Endothelial cell of hepatic sinusoid (primary cell): ENCODE results near the gene CCR8.

Experiments
- in situ Hi-C: cut with HindIII; loops from 2 replicates; pipeline ENCODE4 v1.10.0; 2017; ENCODE audit warnings: low sequenced_read_pairs

Gene CCR8, protein sequence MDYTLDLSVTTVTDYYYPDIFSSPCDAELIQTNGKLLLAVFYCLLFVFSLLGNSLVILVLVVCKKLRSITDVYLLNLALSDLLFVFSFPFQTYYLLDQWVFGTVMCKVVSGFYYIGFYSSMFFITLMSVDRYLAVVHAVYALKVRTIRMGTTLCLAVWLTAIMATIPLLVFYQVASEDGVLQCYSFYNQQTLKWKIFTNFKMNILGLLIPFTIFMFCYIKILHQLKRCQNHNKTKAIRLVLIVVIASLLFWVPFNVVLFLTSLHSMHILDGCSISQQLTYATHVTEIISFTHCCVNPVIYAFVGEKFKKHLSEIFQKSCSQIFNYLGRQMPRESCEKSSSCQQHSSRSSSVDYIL

DNA sequence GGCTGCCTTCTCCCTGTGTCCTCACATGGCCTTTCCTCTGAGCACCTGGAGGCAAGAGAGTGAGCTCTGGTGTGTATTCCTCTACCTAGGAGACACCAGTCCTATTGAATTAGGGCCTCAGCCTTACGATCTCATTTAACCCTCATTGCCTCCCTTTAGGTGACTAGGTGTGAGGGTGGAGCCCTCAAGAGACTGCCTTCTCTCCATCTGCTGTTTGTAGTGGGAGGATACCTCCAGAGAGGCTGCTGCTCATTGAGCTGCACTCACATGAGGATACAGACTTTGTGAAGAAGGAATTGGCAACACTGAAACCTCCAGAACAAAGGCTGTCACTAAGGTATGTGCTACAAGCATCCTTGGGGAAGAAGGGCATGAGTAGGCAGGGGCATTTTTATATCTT is at the start of gene CCR8:
Gene CCR8, plus strand, starts transcription at position 217 of the 400 bp plus-strand sequence. CDS start 2,623 bp downstream, outside the sequence.
- in situ Hi-C loops, result no loop called here

DNA sequence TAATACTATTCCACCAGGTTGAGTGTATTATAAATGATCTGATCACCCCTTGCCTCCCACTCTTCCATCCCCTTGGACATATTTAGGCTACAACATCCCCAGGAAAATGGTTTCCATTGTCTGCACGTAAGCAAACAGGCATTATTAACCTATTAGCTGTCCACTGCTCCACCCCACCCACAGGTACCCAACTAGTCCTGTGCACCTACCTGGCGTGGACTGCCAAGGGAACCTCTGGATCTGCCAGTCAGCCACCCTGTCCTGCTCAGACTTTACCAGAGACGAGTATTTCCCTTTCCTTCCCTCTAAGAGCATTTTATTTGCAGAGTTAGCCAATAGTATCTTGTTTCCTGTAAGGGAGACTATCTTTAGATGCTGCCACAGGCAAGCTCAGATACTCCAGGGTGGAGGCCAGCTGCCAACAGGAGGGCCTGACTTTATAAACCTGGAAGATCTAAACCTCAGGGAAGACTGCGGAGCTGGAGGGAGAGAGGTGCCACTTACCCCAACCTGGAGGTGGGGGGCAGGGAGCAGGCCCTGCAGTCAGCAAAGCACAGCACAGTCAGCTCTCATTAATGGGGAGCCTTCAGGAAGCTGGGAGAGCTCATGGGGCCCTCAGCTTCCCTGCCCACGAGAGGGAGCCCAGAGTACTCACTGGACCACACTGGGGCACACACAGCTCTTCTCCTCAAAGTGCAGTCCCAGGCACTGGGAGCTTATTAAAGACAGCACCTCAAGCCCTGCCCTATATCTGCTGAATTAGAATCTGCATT is 49.6 kb upstream of the CCR8 start, which contains the start of gene CX3CR1:
Gene CX3CR1, minus strand, starts transcription at position 292 of the 773 bp plus-strand sequence. CDS start 13,527 bp downstream, outside the sequence.
- in situ Hi-C loops, result loop anchor here (5.0 kb wide), 2 partner anchors 88 to 163 kb away; partner anchors contain the start of gene XIRP1

DNA sequence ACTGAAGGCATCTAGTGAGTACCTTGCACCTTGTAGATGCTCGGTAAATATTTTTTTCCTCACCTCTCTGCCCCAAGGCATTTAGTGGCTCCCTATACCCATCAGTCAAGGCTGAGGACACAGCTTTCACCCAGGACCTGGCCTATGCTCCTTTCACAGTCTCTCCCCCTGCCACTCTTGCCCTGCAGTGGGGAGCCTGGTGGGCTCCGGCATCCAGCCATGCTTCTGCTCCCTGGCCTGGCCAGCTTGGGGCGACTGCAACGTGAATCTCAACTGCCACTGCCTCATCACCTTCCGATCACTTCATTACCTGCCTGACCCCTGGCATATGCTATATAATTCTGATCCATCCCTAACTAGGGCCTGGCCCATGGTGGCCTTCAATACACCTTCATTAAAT is 48.9 kb upstream of the CCR8 start:
- in situ Hi-C loops, result loop anchor here (5.0 kb wide), 2 partner anchors 88 to 163 kb away; partner anchors contain the start of gene XIRP1

DNA sequence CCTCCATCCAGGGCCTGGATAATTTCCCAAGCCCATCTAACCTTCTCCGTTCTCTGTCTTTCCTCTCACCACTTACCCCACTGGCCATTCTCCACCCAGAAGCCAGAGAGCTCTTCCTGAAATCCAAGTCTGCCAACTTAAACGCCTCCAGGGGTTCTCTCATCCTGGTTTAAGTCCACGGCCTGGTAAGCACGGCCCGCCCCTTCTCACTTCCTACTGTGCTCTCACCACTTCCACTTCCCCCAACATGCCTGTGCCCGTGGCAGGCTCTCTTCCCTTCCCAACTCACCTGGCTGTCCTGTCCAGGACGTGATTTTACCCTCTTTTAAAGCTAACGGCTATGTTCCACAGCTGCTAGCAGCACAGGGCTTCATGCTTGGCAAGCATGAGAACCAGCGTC is 48.0 kb upstream of the CCR8 start:
- in situ Hi-C loops, result loop anchor here (5.0 kb wide), 2 partner anchors 89 to 164 kb away; partner anchors contain the start of gene XIRP1

DNA sequence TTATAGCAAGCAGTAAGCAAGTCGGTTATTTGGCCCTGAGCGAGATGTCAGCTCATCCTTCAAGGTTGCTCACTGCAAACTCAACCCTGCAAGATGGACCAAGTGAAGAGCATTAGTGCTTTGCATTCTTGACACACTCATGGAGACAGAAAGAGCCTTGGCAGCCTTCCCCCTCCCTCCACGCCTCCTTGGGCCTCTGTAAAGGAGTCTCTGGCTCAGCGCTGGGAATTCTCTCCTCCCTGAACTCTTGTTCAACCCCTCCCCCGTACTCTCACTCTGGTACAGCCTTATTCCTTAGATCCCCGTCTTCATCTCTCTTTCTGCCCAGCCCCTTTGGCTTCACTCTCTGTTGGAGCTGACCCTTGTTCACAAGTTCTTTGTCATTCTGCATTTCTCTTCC is 47.5 kb upstream of the CCR8 start:
- in situ Hi-C loops, result loop anchor here (5.0 kb wide), 2 partner anchors 90 to 165 kb away; partner anchors contain the start of gene XIRP1

DNA sequence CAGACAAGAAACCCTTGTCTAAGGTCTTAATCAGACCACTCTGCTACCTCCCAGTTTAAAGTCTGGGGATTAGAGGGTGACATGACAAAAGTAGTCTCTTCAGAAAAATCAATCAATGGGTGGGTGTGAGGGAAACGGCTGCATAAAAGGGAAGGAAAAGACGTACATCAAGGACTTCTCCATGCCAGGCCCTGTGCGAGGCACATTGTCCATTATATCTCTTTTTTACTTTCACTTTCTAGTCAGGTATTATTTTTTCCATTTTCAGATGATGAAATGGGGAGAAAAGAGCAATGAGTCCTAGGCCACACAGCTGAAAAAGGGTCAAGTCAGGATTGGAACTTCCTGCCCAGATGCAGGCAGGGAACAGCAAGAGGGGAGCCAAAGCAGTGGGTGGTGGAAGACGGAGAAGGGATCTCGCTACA is 45.0 kb upstream of the CCR8 start:
- in situ Hi-C loops, result loop anchor here (5.0 kb wide), 2 partner anchors 92 to 167 kb away; partner anchors contain the start of gene XIRP1

DNA sequence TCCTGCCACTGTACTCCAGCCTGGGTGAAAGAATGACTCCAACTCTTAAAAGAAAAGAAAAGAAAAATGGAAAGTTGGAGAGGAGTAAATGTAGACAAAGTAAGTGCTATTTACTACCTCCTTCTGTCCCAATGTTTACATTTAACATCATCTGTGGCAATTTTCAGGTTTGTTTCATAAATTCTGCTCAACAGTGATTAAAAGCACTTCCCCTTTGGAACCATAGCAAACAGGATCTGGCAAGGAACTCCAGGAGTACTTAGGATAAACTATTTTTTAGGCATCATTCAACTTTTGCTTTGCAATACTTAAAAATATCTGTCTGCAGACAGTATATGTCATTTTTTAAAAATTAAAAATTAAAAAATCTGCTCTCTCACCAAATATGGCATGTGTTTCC is 44.2 kb upstream of the CCR8 start:
- in situ Hi-C loops, result no loop called here

DNA sequence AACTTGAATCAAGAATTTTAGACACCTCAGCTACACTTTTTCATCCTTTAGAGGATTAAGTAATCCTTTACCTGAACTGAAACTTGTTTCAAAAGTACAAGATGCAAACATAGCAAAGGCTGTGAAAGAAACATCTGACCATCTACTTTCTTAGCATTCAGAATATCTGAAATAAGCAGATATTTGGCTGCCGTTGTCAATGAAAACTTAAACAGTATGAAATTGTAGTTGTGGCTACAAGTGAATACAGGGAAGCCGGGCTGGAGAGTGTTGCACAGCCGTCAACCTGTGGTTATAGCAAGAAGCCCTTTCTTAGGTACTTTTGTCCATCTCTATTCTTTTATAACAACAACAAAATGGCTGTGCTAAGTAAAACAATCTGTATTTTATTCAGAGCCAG is 42.7 kb upstream of the CCR8 start:
- in situ Hi-C loops, result no loop called here

DNA sequence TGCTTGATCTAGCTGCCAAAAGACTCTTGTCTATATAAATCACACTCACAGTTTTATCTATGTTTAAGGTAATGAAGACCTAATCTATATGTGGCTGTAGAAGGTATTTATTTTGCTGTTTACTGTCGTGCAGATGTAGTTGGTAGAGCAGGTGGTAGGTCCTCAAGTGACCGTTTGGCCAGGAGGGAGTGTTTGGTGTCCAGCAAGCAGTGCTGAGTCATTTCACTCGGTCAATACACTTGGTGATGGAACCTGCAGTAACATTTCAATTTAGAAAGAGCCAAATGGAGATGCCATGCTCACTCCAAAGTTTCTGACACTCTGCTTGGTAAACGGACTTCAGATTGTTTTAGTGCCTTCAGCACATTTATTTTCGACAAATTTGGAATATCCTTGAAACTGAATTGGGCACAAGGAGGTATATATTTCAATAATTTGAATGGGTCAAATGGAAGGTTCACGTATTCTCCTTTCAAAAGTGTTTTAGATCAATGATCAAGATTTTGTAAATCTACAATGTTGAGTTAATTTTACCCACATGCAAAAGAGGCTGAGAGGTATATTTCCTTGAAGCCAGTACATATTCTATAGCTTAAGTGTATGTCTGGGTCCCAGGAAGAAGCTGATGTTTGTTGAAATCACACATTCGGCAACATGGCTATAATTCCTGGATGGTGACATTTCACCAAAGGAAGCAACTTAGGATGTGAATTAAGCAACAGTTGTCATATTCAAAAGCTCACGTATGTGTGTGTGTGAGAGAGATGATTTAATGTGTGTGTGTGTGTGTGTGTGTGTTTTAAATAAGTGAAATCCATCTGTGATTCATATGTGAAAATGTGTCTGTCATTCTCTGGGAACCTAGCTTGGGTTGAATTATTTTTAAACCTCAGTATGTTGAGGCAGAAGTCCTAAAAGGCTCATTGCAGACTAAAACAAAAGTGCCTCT is 42.0 kb upstream of the CCR8 start:
- in situ Hi-C loops, result no loop called here

DNA sequence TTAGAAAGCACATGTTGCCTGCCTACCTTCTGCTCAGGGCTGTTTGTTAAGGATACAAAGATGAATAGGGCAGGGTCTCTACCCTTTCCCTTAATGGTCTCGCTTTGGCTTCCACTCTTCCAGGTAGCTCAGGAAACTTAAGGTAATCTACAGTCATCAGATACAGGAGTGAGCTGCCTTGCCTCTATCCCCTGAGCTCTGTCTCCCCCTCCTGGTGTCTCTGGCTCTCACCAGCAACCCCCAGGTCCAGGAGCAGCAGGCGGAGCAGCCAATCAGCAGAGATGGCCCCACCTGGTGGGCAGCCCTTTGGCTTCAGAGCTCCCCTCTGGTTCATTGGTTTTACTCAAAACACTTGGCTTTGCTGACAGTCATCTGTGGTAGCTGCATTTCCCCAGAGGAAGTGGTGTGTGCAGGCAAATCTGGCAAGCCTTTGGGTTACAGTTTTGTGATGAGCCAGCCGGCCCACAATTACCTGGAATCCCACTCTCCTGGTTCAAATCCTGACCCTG is 41.2 kb upstream of the CCR8 start:
- in situ Hi-C loops, result no loop called here

DNA sequence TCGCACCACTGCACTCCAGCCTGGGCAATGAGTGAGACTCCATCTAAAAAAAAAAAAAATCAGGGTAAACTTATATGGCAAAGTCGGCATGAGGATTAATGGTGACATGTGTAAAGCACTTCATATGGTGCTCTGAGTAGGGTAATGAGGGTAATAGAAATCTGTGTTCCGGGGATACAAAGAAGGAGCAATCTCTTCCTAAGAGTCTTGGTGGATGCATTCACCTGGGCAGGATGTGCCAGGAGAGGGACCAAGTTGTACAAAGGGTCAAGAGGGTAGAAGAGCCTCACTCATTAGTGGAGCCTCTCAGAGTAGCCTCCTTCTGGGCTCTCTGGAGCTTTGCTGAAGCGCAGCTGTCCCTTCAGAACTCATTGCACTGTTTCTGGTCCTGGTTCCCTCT is 40.4 kb upstream of the CCR8 start:
- in situ Hi-C loops, result no loop called here

DNA sequence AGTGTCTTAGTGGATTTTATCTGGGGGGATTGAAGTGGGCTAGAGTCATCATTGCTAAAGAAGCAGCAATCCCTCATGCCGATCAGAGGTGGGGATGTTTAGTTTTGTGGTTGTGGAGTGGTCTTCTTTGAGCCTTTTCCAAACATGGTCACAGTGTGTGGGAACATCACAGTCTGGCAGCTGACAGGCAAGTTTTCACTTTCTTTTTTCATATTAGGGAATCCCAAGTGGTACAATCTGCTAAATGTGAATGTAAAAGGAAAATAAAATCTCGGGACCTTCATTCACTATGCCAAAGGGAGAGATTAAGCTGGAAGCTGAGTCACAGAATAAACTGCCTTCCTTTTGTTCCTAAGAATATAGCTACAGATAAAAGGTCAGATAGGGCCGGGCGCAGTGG is 39.3 kb upstream of the CCR8 start:
- in situ Hi-C loops, result no loop called here

DNA sequence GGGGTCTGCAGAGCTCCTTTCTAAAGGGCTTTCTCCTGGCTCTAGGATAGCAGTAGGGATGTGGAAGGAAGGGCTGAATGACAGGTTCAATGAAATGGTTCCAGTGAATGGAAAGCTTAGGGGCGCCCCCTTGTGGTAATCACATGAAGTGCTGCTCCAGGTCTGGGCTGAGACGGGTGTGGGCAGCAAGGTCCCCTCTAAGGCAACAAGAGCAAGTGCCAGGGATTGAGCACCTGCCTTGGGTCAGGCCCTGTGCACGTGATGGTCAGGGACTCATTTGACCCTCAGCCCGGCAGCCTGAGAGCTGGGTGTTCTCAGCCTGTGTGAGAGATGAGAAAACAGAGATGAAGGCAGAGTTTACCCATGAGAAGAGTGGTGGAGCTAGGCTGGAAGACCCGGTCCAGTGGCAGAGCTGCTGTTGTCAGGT is 37.6 kb upstream of the CCR8 start:
- in situ Hi-C loops, result no loop called here

DNA sequence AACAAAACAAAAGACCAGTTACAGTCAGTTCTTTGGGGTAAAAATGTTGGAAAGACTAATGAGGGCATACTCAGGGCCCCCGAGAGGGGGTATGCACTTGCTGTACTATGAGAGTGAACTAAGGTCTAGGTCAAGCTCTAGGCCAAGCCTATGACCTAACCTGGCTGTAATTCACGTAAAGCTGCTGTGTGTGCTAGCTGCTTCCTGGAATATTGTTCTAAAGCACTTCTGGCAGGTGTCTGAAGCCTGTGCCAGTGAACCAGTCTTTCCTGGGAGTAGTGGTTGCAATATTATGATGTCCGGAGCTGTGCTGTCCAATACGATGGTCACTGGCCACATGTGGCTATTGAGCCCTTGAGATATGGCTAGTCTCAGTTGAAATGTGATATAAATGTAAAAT is 36.5 kb upstream of the CCR8 start:
- in situ Hi-C loops, result no loop called here

DNA sequence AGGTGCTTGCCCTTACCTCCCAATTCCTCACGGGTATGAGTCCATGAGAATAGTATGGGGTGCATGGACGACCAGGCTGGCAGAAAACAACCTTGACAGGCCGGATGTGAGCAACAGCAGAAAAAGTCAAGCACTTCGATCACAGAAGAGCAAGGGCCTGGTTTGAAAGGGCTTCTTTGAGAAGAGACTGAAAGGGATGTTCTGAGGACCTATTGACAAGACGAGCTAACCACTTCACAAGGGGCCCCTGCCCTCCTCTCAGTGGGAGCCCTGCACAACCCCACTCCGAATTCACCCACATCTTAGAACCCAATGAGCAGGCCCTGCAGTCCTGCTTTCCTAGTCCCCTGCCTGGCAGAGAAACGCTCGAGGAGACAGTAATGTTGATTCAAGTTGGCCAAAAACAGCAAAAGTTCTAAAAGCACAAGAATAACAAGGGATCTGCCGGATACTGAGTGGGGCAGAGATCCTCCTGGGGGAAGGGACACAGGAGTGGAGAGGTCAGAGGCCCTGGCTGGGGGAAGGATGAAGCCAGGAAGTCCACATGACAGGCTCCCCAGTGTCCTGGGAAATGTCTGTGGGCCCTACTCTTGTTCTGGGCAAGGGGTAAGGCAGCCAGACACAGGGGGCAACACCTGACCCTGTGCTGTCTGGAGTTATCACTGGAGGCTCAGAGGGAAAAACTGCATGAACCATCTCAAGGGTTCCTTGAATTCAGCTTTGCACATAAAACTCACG is 34.9 kb upstream of the CCR8 start:
- in situ Hi-C loops, result no loop called here

DNA sequence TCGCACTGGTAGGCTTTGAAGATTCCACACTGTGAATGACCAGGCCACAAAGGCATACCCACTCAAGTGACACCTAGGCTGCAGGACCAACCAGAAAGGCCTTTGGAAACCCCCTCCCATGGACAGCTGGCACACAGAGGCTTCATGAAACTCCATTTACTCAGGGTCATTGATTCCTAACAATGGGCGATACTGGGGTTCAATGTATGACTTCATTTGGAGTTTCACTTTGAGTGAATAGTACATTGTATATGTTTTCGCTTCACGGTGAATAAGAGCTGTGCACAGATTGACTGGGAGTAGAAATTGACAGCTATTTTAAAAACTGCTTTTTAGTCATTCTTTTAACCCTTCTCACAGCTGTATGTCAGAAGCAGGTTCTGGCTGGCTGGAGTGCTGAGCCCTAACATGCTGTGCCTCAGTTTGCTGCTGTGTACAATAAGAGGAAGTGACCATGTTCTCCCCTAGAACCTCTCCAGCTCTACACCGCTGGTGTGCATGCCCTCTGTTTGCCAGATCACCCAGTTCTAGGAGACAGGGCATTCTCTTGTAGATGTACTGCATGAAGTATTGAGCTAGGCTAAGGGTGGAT is 34.2 kb upstream of the CCR8 start:
- in situ Hi-C loops, result no loop called here

DNA sequence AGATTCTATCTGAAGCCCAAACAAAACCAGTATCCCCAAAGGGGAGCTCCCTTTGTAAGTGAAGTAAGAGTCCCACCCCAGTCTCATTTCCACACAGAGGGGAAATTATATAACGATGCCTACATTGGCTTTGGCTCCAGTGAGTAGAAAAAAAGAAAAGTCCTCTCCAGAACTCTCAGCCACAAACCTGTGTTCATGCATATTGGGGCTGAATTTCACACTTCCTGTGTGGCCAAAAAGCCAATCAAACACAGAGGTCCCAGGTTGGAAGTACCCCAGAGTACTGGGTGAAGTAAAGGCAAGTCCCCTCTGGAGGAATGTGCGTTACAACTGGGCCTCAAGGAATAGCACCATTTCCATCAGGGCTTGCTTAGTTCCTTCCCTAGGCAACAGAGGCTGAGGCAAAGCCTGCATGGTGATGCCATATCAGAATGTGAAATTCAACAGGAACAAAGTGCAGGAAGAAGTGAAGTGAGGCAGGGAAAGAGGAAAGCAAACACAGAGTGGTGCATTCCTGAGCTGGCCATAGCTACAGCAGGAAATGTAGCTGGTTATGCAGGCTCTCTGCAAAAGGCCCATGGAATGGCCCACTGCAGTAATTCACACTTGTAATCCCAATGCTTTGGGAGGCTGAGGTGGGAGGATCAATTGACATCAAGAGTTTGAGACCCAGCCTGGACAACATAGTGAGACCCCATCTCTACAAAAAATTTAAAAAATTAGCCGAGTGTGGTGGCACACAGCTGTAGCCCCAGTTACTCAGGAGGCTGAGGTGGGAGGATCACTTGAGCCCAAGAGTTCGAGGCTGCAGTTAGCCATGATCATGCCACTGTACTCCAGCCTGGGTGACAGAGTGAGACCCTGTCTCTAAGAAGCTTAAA is 33.1 kb upstream of the CCR8 start:
- in situ Hi-C loops, result no loop called here

DNA sequence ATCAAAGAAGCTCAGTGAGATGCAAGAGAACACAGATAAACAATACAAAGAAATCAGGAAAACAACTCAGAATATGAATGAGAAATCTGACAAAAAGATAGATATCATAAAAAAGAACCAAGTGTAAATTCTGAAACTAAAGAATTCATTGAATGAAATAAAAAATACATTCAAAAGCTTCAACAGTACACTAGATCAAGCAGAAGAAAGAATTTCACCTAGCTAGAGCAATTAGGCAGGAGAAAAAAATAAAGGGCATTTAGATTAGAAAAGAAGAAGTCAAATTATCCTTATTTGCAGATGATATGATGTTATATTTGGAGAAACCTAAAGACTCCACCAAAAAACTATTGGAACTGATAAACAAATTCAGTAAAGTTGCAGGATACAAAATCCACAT is 30.2 kb upstream of the CCR8 start:
- in situ Hi-C loops, result no loop called here
